GM23338 (cell line): ENCODE data around the gene HIBADH. TPM values are rescaled to one million over a fixed set of nuclear protein-coding genes. Genes with fewer than 3 reads are reported as not detected.

Experiments
- ATAC-seq: fragments of 200-7000 bp; cut with Tn5 transposase; 3 replicates; pipeline ENCODE4 v1.9.1; 2020
- DNase-seq: peaks from one replicate; pipeline ENCODE4 v3.0.0-alpha.2; 2015; ENCODE audit warnings: low spot score
- H2AFZ ChIP-seq: fragments of 200-600 bp; sonication (generic); 2 replicates; pipeline ENCODE4 v1.8.0; 2016; ENCODE audit warnings: antibody characterized with exemption, mild to moderate bottlenecking, moderate library complexity
- H3F3A ChIP-seq: fragments of 200-600 bp; sonication (generic); replicated peaks from 2 replicates; pipeline ENCODE4 v1.8.0; 2017; ENCODE audit warnings: antibody characterized with exemption, mixed run types, low read depth
- H3K27ac ChIP-seq: fragments of 200-600 bp; sonication (generic); 2 replicates; pipeline ENCODE4 v1.6.1; 2016; ENCODE audit warnings: low read depth
- H3K27me3 ChIP-seq: fragments of 200-600 bp; sonication (generic); 2 replicates; pipeline ENCODE4 v1.8.0; 2016; ENCODE audit warnings: mild to moderate bottlenecking, mixed run types, moderate library complexity; ENCODE audit not compliant: insufficient read depth
- H3K36me3 ChIP-seq: fragments of 200-600 bp; sonication (generic); 2 replicates; pipeline ENCODE4 v1.8.0; 2016; ENCODE audit warnings: mild to moderate bottlenecking; ENCODE audit not compliant: insufficient read depth
- H3K4me1 ChIP-seq: fragments of 200-600 bp; sonication (generic); 2 replicates; pipeline ENCODE4 v1.8.0; 2016; ENCODE audit warnings: mild to moderate bottlenecking, moderate library complexity; ENCODE audit not compliant: insufficient read depth
- H3K4me2 ChIP-seq: fragments of 200-600 bp; sonication (generic); 2 replicates; pipeline ENCODE4 v1.7.1; 2017; ENCODE audit warnings: mixed run types
- H3K4me3 ChIP-seq: fragments of 200-600 bp; sonication (generic); 2 replicates; pipeline ENCODE4 v1.6.1; 2016; ENCODE audit warnings: mixed run types
- H3K79me2 ChIP-seq: fragments of 200-600 bp; sonication (generic); replicated peaks from 2 replicates; pipeline ENCODE4 v1.8.0; 2017; ENCODE audit warnings: mild to moderate bottlenecking; ENCODE audit not compliant: insufficient read depth
- H3K9me2 ChIP-seq: fragments of 200-600 bp; sonication (generic); 2 replicates; pipeline ENCODE4 v1.8.0; 2017; ENCODE audit not compliant: insufficient read depth
- H4K20me1 ChIP-seq: fragments of 200-600 bp; sonication (generic); replicated peaks from 2 replicates; pipeline ENCODE4 v1.8.0; 2017; ENCODE audit warnings: mild to moderate bottlenecking; ENCODE audit not compliant: insufficient read depth
- H3K27ac Mint-ChIP-seq: 2 replicates; pipeline ENCODE4 v1.8.0; 2020; ENCODE audit warnings: inconsistent platforms, mild to moderate bottlenecking, moderate library complexity, mixed read lengths
- H3K27me3 Mint-ChIP-seq: 3 replicates; pipeline ENCODE4 v1.8.0; 2022; ENCODE audit warnings: low read depth, mild to moderate bottlenecking, moderate library complexity, mixed read lengths, inconsistent platforms; ENCODE audit not compliant: insufficient read depth, poor library complexity
- H3K36me3 Mint-ChIP-seq: 3 replicates; pipeline ENCODE4 v1.8.0; 2021; ENCODE audit warnings: low read depth, mild to moderate bottlenecking, inconsistent platforms, moderate library complexity, mixed read lengths
- H3K4me1 Mint-ChIP-seq: 3 replicates; pipeline ENCODE4 v1.8.0; 2020; ENCODE audit warnings: mild to moderate bottlenecking, inconsistent platforms, mixed read lengths
- H3K4me3 Mint-ChIP-seq: 3 replicates; pipeline ENCODE4 v1.8.0; 2021; ENCODE audit warnings: moderate library complexity, mild to moderate bottlenecking, inconsistent platforms, mixed read lengths
- H3K9me3 Mint-ChIP-seq: 3 replicates; pipeline ENCODE4 v1.8.0; 2020; ENCODE audit warnings: moderate library complexity, mild to moderate bottlenecking, inconsistent platforms, mixed read lengths
- CTCF ChIP-seq, 2 experiments: fragments of 200-600 bp in 1 of 2; sonication (generic) in 1 of 2; conservative IDR thresholded peaks; 2 replicates each; pipeline versions ENCODE4 v1.5.1 to v1.6.1; 2016 to 2017; ENCODE audit warnings: antibody characterized with exemption in 2 of 2, low read depth in 2 of 2, mild to moderate bottlenecking in 2 of 2, moderate library complexity in 1 of 2
- ETS1 ChIP-seq: IDR thresholded peaks from 2 replicates; pipeline ENCODE4 v1.6.1; 2016; ENCODE audit warnings: antibody characterized with exemption
- JUNB ChIP-seq: IDR thresholded peaks from one replicate; pipeline ENCODE4 v1.6.1; 2016; ENCODE audit warnings: antibody characterized with exemption; ENCODE audit not compliant: unreplicated experiment
- NANOG ChIP-seq: IDR thresholded peaks from 2 replicates; pipeline ENCODE4 v1.6.1; 2016; ENCODE audit warnings: antibody characterized with exemption, borderline replicate concordance
- ZNF114 ChIP-seq: fragments of 250-450 bp; sonication (Bioruptor Pico); IDR thresholded peaks from 2 replicates; pipeline ENCODE4 v1.5.0; 2020; ENCODE audit warnings: mild to moderate bottlenecking, moderate library complexity
- ZNF331 ChIP-seq: fragments of 250-450 bp; sonication (Bioruptor Pico); IDR thresholded peaks from 2 replicates; pipeline ENCODE4 v1.5.0; 2020; ENCODE audit warnings: low read depth, mild to moderate bottlenecking, moderate library complexity
- polyA plus RNA-seq: library from polyadenylated mRNA; unstranded; fragments of >200 nt; fragmentation: Nextera tagmentation; extraction: Ambion mirVana; gene quantifications from 2 replicates; pipeline ENCODE4 v1.2.1, GENCODE V29; 2016
- total RNA-seq: library from RNA; depleted of rRNA; stranded (reverse); fragments of >200 nt; shearing (Covaris generic); gene quantifications from 2 replicates; pipeline ENCODE4 v1.2.3, GENCODE V29; 2014
- TF ChIP-seq, protein P1 (sequence below): fragments of 250-450 bp; sonication (Bioruptor Pico); IDR thresholded peaks from 2 replicates; pipeline ENCODE4 v1.5.0; 2020; ENCODE audit warnings: mild to moderate bottlenecking, moderate library complexity

HIBADH gene
- total and polyA plus RNA-seq, 2 experiments from 2014 or later = 31.3 to 57.0 TPM

DNA sequence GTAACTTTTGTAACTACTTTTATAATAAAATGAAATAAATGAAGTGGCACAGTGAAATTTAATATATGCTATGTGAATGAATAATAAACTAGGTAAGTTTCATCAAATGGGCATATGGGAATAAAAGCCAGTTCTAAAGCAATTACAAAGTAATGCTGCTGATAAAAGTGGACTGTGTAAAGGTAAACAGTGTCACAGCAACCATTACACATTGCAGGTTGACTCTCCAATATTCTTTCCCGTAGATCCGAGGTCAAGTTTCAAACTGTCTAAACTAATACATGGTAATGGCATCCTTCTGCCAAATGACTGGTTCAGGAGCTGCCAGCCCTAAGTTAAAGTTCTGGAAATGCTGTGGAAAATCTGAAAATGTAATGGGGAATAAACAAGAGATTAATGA, 6.0 kb downstream of the HIBADH start:
- Histone ChIP-seq H3K4me1 (0 out of 2 replicates have a peak, but pooled peaks cover 2% of the 10 kb centered on the region), H2AFZ (no peak overlapping the region), H3K4me2 (no peak overlapping the region), H3K27ac (no peak overlapping the region), H3K36me3 (no peaks in the 10 kb centered on the region), H3K9me2 (no peaks in the 10 kb centered on the region), H4K20me1 (no peaks in the 10 kb centered on the region; the same call in none of the 2 replicates), H3F3A (no peaks in the 10 kb centered on the region), H3K4me3 (no peak overlapping the region), H3K79me2 (peaks cover 30% of the 10 kb centered on the region), H3K27me3 (no peaks in the 10 kb centered on the region)
- H3K36me3 Mint-ChIP-seq = no peaks in the 10 kb centered on the region; the same call in 2 of the 3 replicates
- no peak overlapping the region for H3K4me3 Mint-ChIP-seq
- TF ChIP-seq NANOG (no peak), ETS1 (no peak)
- TF ChIP-seq, protein P1, sequence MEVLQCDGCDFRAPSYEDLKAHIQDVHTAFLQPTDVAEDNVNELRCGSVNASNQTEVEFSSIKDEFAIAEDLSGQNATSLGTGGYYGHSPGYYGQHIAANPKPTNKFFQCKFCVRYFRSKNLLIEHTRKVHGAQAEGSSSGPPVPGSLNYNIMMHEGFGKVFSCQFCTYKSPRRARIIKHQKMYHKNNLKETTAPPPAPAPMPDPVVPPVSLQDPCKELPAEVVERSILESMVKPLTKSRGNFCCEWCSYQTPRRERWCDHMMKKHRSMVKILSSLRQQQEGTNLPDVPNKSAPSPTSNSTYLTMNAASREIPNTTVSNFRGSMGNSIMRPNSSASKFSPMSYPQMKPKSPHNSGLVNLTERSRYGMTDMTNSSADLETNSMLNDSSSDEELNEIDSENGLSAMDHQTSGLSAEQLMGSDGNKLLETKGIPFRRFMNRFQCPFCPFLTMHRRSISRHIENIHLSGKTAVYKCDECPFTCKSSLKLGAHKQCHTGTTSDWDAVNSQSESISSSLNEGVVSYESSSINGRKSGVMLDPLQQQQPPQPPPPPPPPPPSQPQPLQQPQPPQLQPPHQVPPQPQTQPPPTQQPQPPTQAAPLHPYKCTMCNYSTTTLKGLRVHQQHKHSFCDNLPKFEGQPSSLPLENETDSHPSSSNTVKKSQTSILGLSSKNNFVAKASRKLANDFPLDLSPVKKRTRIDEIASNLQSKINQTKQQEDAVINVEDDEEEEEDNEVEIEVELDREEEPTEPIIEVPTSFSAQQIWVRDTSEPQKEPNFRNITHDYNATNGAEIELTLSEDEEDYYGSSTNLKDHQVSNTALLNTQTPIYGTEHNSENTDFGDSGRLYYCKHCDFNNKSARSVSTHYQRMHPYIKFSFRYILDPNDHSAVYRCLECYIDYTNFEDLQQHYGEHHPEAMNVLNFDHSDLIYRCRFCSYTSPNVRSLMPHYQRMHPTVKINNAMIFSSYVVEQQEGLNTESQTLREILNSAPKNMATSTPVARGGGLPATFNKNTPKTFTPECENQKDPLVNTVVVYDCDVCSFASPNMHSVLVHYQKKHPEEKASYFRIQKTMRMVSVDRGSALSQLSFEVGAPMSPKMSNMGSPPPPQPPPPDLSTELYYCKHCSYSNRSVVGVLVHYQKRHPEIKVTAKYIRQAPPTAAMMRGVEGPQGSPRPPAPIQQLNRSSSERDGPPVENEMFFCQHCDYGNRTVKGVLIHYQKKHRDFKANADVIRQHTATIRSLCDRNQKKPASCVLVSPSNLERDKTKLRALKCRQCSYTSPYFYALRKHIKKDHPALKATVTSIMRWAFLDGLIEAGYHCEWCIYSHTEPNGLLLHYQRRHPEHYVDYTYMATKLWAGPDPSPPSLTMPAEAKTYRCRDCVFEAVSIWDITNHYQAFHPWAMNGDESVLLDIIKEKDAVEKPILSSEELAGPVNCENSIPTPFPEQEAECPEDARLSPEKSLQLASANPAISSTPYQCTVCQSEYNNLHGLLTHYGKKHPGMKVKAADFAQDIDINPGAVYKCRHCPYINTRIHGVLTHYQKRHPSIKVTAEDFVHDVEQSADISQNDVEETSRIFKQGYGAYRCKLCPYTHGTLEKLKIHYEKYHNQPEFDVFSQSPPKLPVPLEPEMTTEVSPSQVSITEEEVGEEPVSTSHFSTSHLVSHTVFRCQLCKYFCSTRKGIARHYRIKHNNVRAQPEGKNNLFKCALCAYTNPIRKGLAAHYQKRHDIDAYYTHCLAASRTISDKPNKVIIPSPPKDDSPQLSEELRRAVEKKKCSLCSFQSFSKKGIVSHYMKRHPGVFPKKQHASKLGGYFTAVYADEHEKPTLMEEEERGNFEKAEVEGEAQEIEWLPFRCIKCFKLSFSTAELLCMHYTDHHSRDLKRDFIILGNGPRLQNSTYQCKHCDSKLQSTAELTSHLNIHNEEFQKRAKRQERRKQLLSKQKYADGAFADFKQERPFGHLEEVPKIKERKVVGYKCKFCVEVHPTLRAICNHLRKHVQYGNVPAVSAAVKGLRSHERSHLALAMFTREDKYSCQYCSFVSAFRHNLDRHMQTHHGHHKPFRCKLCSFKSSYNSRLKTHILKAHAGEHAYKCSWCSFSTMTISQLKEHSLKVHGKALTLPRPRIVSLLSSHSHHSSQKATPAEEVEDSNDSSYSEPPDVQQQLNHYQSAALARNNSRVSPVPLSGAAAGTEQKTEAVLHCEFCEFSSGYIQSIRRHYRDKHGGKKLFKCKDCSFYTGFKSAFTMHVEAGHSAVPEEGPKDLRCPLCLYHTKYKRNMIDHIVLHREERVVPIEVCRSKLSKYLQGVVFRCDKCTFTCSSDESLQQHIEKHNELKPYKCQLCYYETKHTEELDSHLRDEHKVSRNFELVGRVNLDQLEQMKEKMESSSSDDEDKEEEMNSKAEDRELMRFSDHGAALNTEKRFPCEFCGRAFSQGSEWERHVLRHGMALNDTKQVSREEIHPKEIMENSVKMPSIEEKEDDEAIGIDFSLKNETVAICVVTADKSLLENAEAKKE = no peak
- H3K9me3 Mint-ChIP-seq = no peaks in the 10 kb centered on the region
- peaks cover 1% of the 10 kb centered on the region; the same call in 2 of the 3 replicates for H3K4me1 Mint-ChIP-seq
- ATAC-seq (no peak), DNase-seq (no peak)
- no peaks in the 10 kb centered on the region for H3K27me3 Mint-ChIP-seq
- no peak overlapping the region for H3K27ac Mint-ChIP-seq

- Histone ChIP-seq H2AFZ (no peak overlapping the region), H3K27me3 (no peaks in the 10 kb centered on the region), H3F3A (no peaks in the 10 kb centered on the region), H3K27ac (no peak overlapping the region), H3K4me3 (no peak overlapping the region), H3K9me2 (no peaks in the 10 kb centered on the region), H3K79me2 (peaks cover 22% of the 10 kb centered on the region), H3K4me2 (no peak overlapping the region), H4K20me1 (no peaks in the 10 kb centered on the region; the same call in none of the 2 replicates), H3K4me1 (no peaks in the 10 kb centered on the region), H3K36me3 (no peaks in the 10 kb centered on the region)
- no peak for ATAC-seq
- DNase-seq = no peak
- no peaks in the 10 kb centered on the region for H3K9me3 Mint-ChIP-seq
- H3K4me3 Mint-ChIP-seq = no peak overlapping the region
- no peaks in the 10 kb centered on the region for H3K4me1 Mint-ChIP-seq
- no peak overlapping the region for H3K27ac Mint-ChIP-seq
- H3K36me3 Mint-ChIP-seq = no peaks in the 10 kb centered on the region; the same call in 2 of the 3 replicates
- H3K27me3 Mint-ChIP-seq = no peaks in the 10 kb centered on the region
- TF ChIP-seq CTCF (conservative IDR thresholded peaks at IDR 0.05; ENCODE audit: low read depth in 2 of 2) (no peak), ZNF331 (CRISPR knock-in tag) (no peak), JUNB (no peak), ZNF114 (no peak)
Observed at GRCh38 chr7:27655184-27655583, 7.5 kb downstream of the HIBADH start.
